ENCODE measurements around the gene ASGR2.
A peak's percentile ranks its signal among the peaks of the same experiment; 100 is the strongest.
"Not testable (repeated sequence)": the region's sequence is repeated elsewhere in the genome, so short reads cannot be mapped to it uniquely, and the experiment has no call there.

Gene ASGR2, protein sequence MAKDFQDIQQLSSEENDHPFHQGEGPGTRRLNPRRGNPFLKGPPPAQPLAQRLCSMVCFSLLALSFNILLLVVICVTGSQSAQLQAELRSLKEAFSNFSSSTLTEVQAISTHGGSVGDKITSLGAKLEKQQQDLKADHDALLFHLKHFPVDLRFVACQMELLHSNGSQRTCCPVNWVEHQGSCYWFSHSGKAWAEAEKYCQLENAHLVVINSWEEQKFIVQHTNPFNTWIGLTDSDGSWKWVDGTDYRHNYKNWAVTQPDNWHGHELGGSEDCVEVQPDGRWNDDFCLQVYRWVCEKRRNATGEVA

GRCh38 chr17:7114241-7114874, at the start of gene ASGR2:
Gene ASGR2 (minus strand): TSS chr17:7114822. CDS start chr17:7114240, 582 bp downstream.
- in situ Hi-C loops (cut with MboI; ENCODE audit: low sequenced_read_pairs) = no loop called here

DNA sequence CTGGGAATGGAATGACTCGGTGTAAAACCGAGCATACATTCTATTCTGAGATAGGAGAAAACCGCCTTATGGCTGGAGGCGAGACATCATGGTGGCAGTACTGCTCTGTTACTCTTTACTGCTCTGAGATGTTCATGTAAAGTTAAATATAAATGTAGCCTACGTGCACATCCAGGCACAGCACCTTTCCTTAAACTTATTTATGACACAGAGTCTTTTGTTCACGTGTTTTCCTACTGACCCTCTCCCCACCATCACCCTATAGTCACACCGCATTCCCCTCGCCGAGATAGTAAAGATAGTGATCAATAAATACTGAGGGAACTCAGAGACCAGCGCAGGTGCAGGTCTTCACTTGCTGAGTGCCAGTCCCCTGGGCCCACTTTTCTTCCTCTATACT, 44.9 kb upstream of the ASGR2 start:
- not testable (repeated sequence) for H3K4me1 ChIP-seq; H3K4me3 ChIP-seq; H3K9me3 ChIP-seq; DNase-seq (ENCODE audit: low spot score in 2 of 2); H3K36me3 ChIP-seq (replicated peaks)
- in situ Hi-C loops (cut with MboI; ENCODE audit: low sequenced_read_pairs) = loop anchor here (25.0 kb wide), 1 partner anchor 497 kb away; the partner anchor contains the start of genes C17orf100 and MED31
- H3K27me3 ChIP-seq (ENCODE audit: low read depth) = peaks cover 23% of the 10 kb centered on the region

More at GRCh38 chr17:7114241-7114874, at the start of gene ASGR2:
- Histone ChIP-seq H3K9me3 (no peaks in the 10 kb centered on the region), H3K4me1 (no peaks in the 10 kb centered on the region), H3K36me3 (replicated peaks) (no peaks in the 10 kb centered on the region), H3K27me3 (ENCODE audit: low read depth) (peaks cover under 1% of the 10 kb centered on the region; the same call in 1 of the 2 replicates), H3K4me3 (no peak within 1 kb of the TSS)
- no peak for DNase-seq (ENCODE audit: low spot score in 2 of 2)

DNA sequence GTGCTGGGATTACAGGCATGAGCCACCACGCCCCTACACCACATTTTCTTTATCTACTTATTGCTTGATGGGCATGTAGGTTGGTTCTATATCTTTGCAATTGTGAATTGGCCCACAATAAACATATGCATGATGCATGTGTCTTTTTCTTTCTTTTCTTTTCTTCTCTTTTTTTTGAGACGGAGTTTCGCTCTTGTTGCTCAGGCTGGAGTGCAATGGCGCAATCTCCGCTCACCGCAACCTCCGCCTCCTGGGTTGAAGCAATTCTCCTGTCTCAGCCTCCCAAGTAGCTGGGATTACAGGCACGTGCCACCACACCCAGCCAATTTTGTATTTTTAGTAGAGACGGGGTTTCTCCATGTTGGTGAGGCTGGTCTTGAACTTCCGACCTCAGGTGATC, 43.8 kb upstream of the ASGR2 start:
- not testable (repeated sequence) for H3K4me1 ChIP-seq; H3K36me3 ChIP-seq (replicated peaks); DNase-seq (ENCODE audit: low spot score in 2 of 2); H3K4me3 ChIP-seq; H3K9me3 ChIP-seq
- in situ Hi-C loops (cut with MboI; ENCODE audit: low sequenced_read_pairs) = loop anchor here (25.0 kb wide), 1 partner anchor 496 kb away; the partner anchor contains the start of genes C17orf100 and MED31
- H3K27me3 ChIP-seq (ENCODE audit: low read depth) = peaks cover 28% of the 10 kb centered on the region

GRCh38 chr17:7156342-7156940, 41.8 kb upstream of the ASGR2 start:
- H3K36me3 ChIP-seq (replicated peaks) = no peaks in the 10 kb centered on the region
- H3K4me1 ChIP-seq = no peaks in the 10 kb centered on the region
- no peak for DNase-seq (ENCODE audit: low spot score in 2 of 2)
- H3K27me3 ChIP-seq (ENCODE audit: low read depth) = peaks cover 33% of the 10 kb centered on the region
- H3K9me3 ChIP-seq = peaks cover 3% of the 10 kb centered on the region; the same call in 1 of the 2 replicates
- no peak overlapping the region for H3K4me3 ChIP-seq
- in situ Hi-C loops (cut with MboI; ENCODE audit: low sequenced_read_pairs) = loop anchor here (25.0 kb wide), 1 partner anchor 494 kb away; the partner anchor contains the start of genes C17orf100 and MED31

- no peak for DNase-seq (ENCODE audit: low spot score in 2 of 2)
- H3K9me3 ChIP-seq = no peaks in the 10 kb centered on the region
- peaks cover under 1% of the 10 kb centered on the region; the same call in 1 of the 2 replicates for H3K27me3 ChIP-seq (ENCODE audit: low read depth)
- H3K4me3 ChIP-seq = no peak overlapping the region
- in situ Hi-C loops (cut with MboI; ENCODE audit: low sequenced_read_pairs) = loop anchor here (25.0 kb wide), 1 partner anchor 235 kb away; no protein-coding TSS in a partner anchor
- H3K36me3 ChIP-seq (replicated peaks) = no peaks in the 10 kb centered on the region
- peaks cover 4% of the 10 kb centered on the region; the same call in 1 of the 2 replicates for H3K4me1 ChIP-seq
Measured at GRCh38 chr17:7147772-7148171, 33.1 kb upstream of the ASGR2 start.

DNA sequence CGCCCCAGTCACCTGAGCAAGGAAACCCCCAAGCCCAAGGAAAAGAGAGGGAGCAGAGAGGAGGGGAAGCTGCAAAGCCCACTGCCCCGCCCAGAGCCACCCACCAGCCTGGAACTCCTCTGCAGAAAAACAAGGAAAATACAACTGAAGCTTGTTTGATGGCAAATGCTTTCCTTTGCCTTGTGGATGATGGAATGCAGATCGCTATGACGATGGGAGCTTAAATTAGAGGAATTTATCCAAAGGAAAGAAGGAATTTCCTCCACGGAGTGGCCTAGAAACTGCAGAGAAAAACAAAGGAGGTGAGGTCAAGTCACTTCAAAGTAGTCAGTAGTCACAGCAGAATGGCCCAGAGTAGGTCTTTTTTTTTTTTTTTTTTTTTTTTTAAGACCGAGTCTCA, 31.5 kb upstream of the ASGR2 start:
- in situ Hi-C loops (cut with MboI; ENCODE audit: low sequenced_read_pairs) = loop anchor here (25.0 kb wide), 1 partner anchor 234 kb away; no protein-coding TSS in a partner anchor
- H3K27me3 ChIP-seq (ENCODE audit: low read depth) = no peaks in the 10 kb centered on the region
- H3K9me3 ChIP-seq = no peaks in the 10 kb centered on the region
- no peaks in the 10 kb centered on the region for H3K36me3 ChIP-seq (replicated peaks)
- peaks cover 4% of the 10 kb centered on the region; the same call in 1 of the 2 replicates for H3K4me1 ChIP-seq
- H3K4me3 ChIP-seq = no peak overlapping the region
- DNase-seq (ENCODE audit: low spot score in 2 of 2) = peak; percentile 8 to 23

GRCh38 chr17:7144213-7144612, 29.6 kb upstream of the ASGR2 start:
- no peaks in the 10 kb centered on the region for H3K27me3 ChIP-seq (ENCODE audit: low read depth)
- in situ Hi-C loops (cut with MboI; ENCODE audit: low sequenced_read_pairs) = loop anchor here (25.0 kb wide), 1 partner anchor 232 kb away; no protein-coding TSS in a partner anchor
- H3K4me1 ChIP-seq = peaks cover 4% of the 10 kb centered on the region; the same call in 1 of the 2 replicates

DNA sequence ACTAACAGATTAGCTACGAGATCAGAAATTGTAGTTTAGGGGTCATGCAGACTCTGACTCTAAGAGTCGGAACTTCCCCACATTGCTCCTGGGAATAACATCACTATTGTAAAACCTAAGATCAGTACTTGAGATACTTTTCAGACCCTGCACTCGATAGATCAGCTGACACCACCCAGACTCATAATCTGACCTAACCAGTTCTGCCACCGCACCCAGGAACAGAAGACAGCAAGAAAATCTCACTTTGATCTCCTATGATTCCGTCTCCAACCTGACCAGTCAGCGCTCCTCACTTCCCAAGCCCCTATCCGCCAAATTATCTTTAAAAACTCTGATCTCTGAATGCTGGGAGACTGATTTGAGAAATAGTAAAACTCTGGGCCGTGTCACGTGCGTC, 27.2 kb upstream of the ASGR2 start:
- no peak for DNase-seq (ENCODE audit: low spot score in 2 of 2)
- Histone ChIP-seq H3K27me3 (ENCODE audit: low read depth) (peaks cover 3% of the 10 kb centered on the region; the same call in 1 of the 2 replicates), H3K4me1 (peaks cover 4% of the 10 kb centered on the region; the same call in 1 of the 2 replicates), H3K4me3 (no peak overlapping the region), H3K9me3 (no peaks in the 10 kb centered on the region), H3K36me3 (replicated peaks) (no peaks in the 10 kb centered on the region)
- in situ Hi-C loops (cut with MboI; ENCODE audit: low sequenced_read_pairs) = loop anchor here (25.0 kb wide), 1 partner anchor 230 kb away; no protein-coding TSS in a partner anchor

More at GRCh38 chr17:7144213-7144612, 29.6 kb upstream of the ASGR2 start:
- H3K4me3 ChIP-seq = no peak overlapping the region
- no peaks in the 10 kb centered on the region for H3K9me3 ChIP-seq
- DNase-seq (ENCODE audit: low spot score in 2 of 2) = peak in 1 of 2 experiments; percentile 35
- no peaks in the 10 kb centered on the region for H3K36me3 ChIP-seq (replicated peaks)

DNA sequence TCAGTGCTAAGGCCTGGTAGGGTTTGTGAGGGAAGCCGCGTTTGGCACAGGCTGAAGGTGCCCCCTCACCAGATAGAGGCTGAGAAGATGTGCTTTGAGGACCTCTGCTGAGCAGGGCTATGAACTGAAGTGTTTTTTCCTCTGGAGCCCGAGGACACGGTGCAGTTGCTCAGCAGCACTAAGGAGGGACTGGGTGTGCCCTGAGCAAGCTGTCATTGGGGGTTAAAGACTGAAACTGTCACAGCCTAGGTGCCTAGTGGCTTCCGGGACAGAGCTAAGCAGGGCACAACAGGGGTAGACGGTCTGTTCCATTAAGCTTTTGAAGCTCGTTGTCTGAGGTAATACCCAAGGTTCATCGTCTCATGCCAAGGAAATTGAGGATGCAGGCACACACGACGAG, 24.8 kb upstream of the ASGR2 start:
- peaks cover 6% of the 10 kb centered on the region for H3K4me1 ChIP-seq
- no peaks in the 10 kb centered on the region for H3K36me3 ChIP-seq (replicated peaks)
- no peaks in the 10 kb centered on the region for H3K9me3 ChIP-seq
- no peak overlapping the region for H3K4me3 ChIP-seq
- no peak for DNase-seq (ENCODE audit: low spot score in 2 of 2)
- peaks cover 3% of the 10 kb centered on the region; the same call in 1 of the 2 replicates for H3K27me3 ChIP-seq (ENCODE audit: low read depth)
- in situ Hi-C loops (cut with MboI; ENCODE audit: low sequenced_read_pairs) = loop anchor here (25.0 kb wide), 1 partner anchor 227 kb away; no protein-coding TSS in a partner anchor

- no peaks in the 10 kb centered on the region for H3K9me3 ChIP-seq
- peaks cover 3% of the 10 kb centered on the region; the same call in 1 of the 2 replicates for H3K27me3 ChIP-seq (ENCODE audit: low read depth)
- peaks cover 6% of the 10 kb centered on the region for H3K4me1 ChIP-seq
- no peak for DNase-seq (ENCODE audit: low spot score in 2 of 2)
- no peak overlapping the region for H3K4me3 ChIP-seq
- H3K36me3 ChIP-seq (replicated peaks) = no peaks in the 10 kb centered on the region
- in situ Hi-C loops (cut with MboI; ENCODE audit: low sequenced_read_pairs) = loop anchor here (25.0 kb wide), 1 partner anchor 227 kb away; no protein-coding TSS in a partner anchor
Measured at GRCh38 chr17:7138800-7139381, 24.3 kb upstream of the ASGR2 start.

- H3K27me3 ChIP-seq (ENCODE audit: low read depth) = peaks cover 3% of the 10 kb centered on the region; the same call in 1 of the 2 replicates
- in situ Hi-C loops (cut with MboI; ENCODE audit: low sequenced_read_pairs) = loop anchor here (25.0 kb wide), 1 partner anchor 225 kb away; no protein-coding TSS in a partner anchor
- no peak for DNase-seq (ENCODE audit: low spot score in 2 of 2)
Measured at GRCh38 chr17:7137171-7137943, 22.7 kb upstream of the ASGR2 start.

GRCh38 chr17:7136266-7136877, 21.8 kb upstream of the ASGR2 start:
- peak overlapping the region; percentile 13 for H3K4me3 ChIP-seq
- H3K27me3 ChIP-seq (ENCODE audit: low read depth) = peaks cover 3% of the 10 kb centered on the region; the same call in 1 of the 2 replicates
- peak; percentile 58 to 84 for DNase-seq (ENCODE audit: low spot score in 2 of 2)
- H3K4me1 ChIP-seq = peaks cover 6% of the 10 kb centered on the region
- in situ Hi-C loops (cut with MboI; ENCODE audit: low sequenced_read_pairs) = loop anchor here (25.0 kb wide), 1 partner anchor 224 kb away; no protein-coding TSS in a partner anchor
- H3K36me3 ChIP-seq (replicated peaks) = no peaks in the 10 kb centered on the region
- no peaks in the 10 kb centered on the region for H3K9me3 ChIP-seq

More at GRCh38 chr17:7137171-7137943, 22.7 kb upstream of the ASGR2 start:
- Histone ChIP-seq H3K36me3 (replicated peaks) (no peaks in the 10 kb centered on the region), H3K9me3 (no peaks in the 10 kb centered on the region), H3K4me3 (no peak overlapping the region), H3K4me1 (peaks cover 6% of the 10 kb centered on the region)
